GM18858 (cell line): ENCODE data around the gene CFAP52.
"Not testable (repeated sequence)": the region's sequence is repeated elsewhere in the genome, so short reads cannot be mapped to it uniquely, and the experiment has no call there.

ENCODE experiments used
- ATAC-seq: cut with Tn5 transposase; IDR thresholded peaks from one replicate; pipeline ENCODE4 v1.9.1; 2021; ENCODE audit not compliant: unreplicated experiment

CFAP52 gene

GRCh38 chr17:9644910-9645751 lies 68.7 kb downstream of the CFAP52 start, which contains the start of gene USP43:
Gene USP43 (plus strand): TSS chr17:9645517. CDS start chr17:9645633, 116 bp downstream.
- ATAC-seq = no peak

DNA sequence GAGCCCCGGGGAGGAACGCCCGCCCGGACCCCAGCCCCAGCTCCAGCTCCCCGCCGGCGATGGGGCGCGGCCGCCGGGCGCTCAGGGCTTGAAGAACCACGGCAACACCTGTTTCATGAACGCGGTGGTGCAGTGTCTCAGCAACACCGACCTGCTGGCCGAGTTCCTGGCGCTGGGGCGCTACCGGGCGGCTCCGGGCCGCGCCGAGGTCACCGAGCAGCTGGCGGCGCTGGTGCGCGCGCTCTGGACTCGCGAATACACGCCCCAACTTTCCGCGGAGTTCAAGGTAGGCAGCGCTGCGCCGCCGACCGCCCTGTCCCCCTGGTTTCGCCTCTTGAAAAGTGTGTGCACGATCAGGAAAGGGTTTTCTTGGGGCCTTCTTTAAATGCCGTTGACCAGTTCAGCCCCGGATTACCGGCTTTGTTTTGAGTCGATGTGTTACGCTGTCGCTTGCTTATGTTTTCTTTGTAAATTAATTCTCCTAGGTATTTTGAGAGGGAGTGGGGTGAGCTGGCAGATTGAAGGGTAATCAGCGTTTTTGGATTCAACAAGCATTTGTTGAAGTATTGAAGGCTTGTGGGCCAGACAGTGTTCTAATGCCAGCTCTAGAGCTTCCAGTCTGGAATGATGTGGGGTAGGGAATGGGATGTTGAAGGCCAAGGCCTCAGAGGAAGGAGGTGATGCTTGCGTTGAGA lies 69.6 kb downstream of the CFAP52 start:
- no peak for ATAC-seq

DNA sequence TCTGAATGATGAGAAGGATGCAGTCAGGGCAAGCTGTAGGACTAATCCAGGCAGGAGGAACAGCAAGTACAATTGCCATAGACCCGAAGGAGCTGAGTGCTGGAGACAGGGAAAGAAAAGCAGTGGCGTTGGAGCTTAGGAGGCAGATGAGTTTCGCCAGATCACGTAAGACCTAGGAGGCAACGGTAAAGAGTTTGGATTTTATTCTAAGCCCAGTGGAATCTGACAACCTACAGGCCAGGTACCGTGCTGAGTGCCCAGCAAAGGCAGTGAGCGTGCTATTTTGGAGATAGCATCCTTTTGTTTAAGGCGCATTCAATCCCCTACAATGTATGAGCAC lies 70.1 kb downstream of the CFAP52 start:
- no peak for ATAC-seq

- ATAC-seq = no peak
These were observed 70.6 kb downstream of the CFAP52 start for GRCh38 chr17:9647014-9647413.

GRCh38 chr17:9648521-9649110 lies 72.2 kb downstream of the CFAP52 start:
- no peak for ATAC-seq

DNA sequence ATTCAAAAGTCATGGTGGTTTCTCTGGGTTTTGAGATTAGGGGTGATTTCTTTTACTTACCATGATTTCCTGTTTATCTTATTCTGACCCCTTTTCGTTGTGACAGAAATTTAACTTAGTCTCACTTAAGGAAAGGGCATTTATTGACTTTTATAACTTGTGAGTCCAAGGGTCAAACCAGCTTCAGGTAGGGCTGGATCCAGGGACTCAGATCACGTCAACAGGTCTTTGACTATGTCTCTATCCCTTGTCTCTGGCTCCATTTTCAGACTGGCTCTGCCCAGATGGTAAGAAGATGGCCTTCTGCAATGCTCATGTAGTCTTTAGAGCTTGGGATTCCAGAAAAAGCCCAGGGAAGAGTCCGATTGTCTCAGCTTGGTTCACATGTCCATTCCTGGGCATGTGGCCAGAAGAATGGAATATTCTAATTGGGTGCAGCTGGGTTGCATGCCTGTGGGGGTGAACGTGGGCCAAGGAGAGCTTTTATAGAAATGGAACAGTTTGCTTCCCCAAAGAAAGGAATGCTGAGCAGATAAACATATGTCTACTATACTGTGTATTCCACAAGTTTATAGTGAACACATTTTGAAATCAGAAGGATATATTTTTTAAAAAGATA lies 82.3 kb downstream of the CFAP52 start:
- no peak for ATAC-seq

DNA sequence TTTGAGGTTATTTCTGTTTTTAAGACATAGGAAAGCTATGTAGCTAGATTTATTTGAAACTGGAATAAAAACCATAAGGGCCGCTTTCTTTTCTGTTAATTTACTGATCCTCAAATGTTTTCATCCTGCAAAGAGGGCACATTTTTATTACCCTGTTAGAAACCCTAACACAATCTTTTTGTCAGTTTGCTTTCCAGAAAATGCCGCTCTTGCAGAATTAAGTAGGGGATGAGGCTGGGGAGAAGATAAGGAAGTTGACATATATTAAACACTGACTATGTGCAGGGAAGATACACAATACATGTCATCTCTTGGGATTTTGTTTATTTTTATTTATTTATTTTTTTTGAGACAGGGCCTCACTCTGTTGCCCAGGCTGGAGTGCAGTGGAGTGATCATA lies 84.6 kb downstream of the CFAP52 start:
- ATAC-seq = no peak

GRCh38 chr17:9663511-9663910 lies 87.1 kb downstream of the CFAP52 start:
- ATAC-seq = not testable (repeated sequence)

DNA sequence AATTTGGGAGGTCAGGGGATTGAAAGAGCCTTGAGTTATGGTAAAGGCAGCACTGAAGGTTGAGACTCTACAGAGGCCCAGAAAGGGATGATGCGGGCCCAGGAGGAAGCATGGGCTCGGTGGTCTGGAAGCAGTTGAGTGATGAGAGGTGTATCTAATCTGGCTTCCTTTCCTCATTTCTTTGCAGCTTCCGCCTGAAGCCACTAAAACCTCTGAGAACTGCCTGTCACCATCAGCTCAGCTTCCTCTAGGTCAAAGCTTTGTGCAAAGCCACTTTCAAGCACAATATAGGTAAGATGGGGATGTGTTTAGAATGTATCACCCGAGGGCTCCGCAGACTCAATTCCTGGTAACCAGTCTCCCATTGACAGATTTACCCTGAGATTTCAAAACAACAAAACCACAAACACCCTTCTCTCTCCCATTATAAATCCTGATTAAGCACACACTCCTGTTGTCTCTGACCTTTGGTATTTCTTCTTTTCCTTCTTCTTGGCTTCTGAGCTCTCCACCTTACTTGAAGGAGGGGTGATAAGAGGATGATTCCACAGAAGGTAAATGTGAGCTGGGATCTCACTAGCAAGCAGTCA lies 90.1 kb downstream of the CFAP52 start:
- ATAC-seq = no peak

DNA sequence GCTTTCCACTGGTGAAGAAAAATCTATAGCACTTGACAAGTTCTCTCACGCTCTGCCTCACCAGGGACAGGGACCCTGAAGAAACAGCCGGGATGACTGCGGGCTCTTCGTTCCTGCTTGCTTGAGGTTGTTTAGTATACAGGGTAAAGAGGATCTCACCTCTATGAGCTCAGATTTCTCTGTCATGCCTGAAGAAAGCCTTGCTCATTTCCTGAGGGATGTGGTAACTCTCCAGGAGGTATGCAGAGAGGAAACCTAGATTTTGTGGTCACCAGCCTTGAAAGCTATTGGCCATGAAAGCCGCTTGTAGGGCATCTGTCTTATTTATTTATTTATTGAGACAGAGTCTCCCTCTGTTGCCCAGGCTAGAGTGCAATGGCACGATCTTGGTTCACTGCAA lies 92.1 kb downstream of the CFAP52 start:
- ATAC-seq = no peak

DNA sequence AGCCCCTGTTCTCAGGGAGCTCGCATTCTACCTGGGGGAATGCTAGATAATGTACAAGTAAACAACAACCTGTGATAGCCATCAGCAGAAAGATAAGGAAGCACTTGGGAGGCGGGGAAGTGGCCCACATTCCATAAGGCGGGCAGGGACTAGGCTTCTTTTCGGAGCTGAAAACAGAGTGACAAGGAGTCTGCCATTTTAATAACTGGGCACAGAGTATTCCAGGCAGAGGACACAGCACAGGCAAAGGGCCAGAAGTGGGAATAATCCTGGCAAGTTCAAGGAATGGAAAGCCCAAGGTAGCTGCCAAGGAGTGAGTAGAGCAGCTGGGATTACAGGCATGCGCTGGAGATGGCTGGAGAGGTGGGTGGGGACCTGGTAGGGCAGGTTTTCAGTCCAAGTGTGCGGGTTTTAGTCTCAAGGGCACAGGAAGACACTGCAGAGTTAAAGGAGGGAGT lies 93.1 kb downstream of the CFAP52 start:
- ATAC-seq = no peak

GRCh38 chr17:9670596-9670995 lies 94.2 kb downstream of the CFAP52 start:
- ATAC-seq = no peak

- no peak for ATAC-seq
These were observed 95.1 kb downstream of the CFAP52 start for GRCh38 chr17:9671559-9671958.

DNA sequence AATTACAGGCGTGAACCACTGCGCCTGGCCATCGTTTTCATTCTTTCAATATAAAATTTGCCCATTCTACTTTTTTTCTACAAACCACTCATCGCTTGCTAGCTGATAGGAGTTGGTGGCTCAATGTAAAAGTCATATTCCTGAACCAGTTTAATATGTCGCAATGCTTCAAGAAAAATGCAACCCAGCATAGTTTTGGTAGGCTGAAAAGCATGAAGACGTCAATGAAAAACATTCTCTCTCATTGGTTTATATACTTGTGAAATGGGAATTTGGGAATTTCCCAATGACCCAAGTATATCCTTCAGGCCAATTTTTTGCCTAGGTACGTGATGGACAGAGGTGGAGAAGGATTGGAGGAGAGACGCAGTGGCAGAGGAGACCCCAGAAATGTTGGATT lies 95.8 kb downstream of the CFAP52 start:
- ATAC-seq = no peak

DNA sequence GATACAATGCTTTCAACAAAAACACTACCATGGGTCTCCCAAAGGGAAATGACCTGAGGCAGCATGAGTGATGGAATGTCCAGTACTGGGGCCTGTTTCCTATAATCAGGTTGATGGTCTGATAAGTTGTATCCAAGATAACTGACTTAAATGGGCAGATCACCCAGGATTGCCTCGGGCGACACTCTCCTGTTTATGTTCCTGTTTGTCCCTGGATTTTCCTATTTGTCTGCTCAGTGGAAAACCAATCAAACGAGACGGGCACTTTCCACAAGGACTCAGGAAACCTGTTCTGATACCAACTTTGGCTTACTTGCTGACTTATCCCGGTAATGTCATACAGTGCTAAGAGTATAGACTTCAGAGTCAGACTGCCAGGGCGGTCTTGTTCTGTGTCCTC lies 96.2 kb downstream of the CFAP52 start:
- no peak for ATAC-seq

GRCh38 chr17:9676084-9676483 lies 99.6 kb downstream of the CFAP52 start:
- ATAC-seq = no peak

DNA sequence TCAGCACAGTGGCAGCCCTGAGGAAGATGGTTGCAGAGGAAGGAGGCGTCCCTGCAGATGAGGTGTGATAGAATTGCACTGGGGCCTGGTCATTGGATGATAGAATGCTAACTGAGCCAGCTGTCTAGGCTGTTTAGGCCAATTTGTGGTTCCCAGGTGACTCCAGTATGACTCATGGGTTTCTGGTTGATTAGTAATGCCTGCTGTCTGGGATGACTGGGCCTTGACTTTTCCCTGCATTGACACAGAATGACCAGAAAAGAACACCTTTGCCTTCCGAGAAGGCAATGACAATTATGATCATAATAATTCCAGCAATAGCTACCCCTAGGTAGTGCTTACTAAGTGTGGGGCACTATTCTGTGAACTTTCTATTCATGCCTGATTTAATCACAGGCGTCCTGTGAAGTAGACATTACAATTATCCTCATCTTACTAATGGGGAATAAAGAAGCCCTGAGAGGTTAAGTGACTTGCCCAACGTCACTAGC lies 100.4 kb downstream of the CFAP52 start:
- ATAC-seq = no peak

- ATAC-seq = no peak
These were observed 101.0 kb downstream of the CFAP52 start for GRCh38 chr17:9677411-9677810.

GRCh38 chr17:9677896-9678295 lies 101.5 kb downstream of the CFAP52 start:
- ATAC-seq = no peak

DNA sequence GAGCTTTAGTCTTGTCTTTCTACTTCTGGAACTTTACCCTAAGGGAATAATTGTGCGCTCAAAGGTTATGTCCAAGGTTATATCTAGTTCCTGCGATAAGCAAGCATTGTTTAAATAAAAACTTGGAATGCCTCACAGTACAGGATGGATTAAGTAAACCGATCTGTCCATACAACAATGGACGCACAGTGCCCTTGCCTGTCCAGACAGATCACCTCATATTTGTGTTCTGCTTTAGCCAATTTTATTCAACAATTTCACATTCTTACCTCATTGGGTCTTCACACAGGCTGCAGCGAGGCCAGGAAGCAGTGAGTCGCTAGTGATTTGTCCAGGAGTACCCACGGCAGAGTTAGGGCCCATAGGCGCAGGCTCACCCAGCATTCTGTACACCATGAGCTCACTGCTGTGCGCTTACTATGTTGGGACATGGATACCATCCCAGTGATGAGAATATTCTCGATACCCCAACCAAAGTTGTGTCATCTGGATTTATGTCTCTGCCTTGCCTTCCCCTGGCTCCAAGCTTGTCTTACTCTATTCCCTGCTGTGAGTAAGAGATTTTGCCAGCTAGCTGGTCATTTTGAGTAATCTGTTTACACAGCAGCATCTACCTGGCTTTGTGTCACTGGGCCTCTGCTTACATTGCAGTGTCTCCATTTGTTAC lies 108.6 kb downstream of the CFAP52 start:
- no peak for ATAC-seq
